HepG2 (cell line): ENCODE measurements around the gene RIMBP2. TPM values are rescaled to one million over a fixed set of nuclear protein-coding genes. Genes with fewer than 3 reads are reported as not detected.

Source experiments
- ATAC-seq: fragments of 200-7000 bp; cut with Tn5 transposase; 3 replicates; pipeline ENCODE4 v1.9.1; 2020; ENCODE audit warnings: mild to moderate bottlenecking, moderate library complexity
- BruUV-seq: library from RNA; stranded (reverse); fragments of 400-500 nt; replicated peaks from 2 replicates; lab custom pipeline; 2021; lab: Mats Ljungman, UMichigan
- CTCF ChIA-PET: fragments of 300-600 bp; formaldehyde crosslinking; extraction: SDS; loops from one replicate; lab custom pipeline; 2021; ENCODE audit warnings: low total read pairs, inconsistent platforms, low intra/inter-chr PET ratio; lab: Yijun Ruan, JAX
- POLR2A ChIA-PET: fragments of 350-600 bp; sonication (Branson Sonifier 250); formaldehyde crosslinking; loops from one replicate; lab custom pipeline; 2020; ENCODE audit warnings: antibody characterized with exemption, inconsistent platforms; lab: Yijun Ruan, JAX
- DNase-seq: peaks from one replicate; pipeline ENCODE4 v3.0.0-alpha.2; 2015; ENCODE audit warnings: low spot score
- FAIRE-seq: peaks from 3 replicates; lab custom pipeline; 2011; peaks lifted over from hg19 to GRCh38; lab: Jason Lieb, UNC
- H2AFZ ChIP-seq: one replicate; pipeline ENCODE4 v1.6.1; 2011; ENCODE audit warnings: low read length, inconsistent platforms
- H3K27ac ChIP-seq: fragments of 300-600 bp; 3 replicates; pipeline ENCODE4 v1.8.0; 2011; ENCODE audit warnings: mixed run types, mild to moderate bottlenecking, mixed read lengths, low read length, inconsistent platforms; ENCODE audit not compliant: insufficient read depth; ENCODE audit errors: extremely low read length
- H3K27me3 ChIP-seq, 2 experiments: fragments of 200-600 bp in 1 of 2; 2 replicates in 1 of 2; 3 replicates in 1 of 2; pipeline versions ENCODE4 v1.6.0 to v1.8.0; 2011; ENCODE audit warnings: low read length in 2 of 2, mild to moderate bottlenecking in 2 of 2, moderate library complexity in 2 of 2, inconsistent platforms in 1 of 2; ENCODE audit not compliant: insufficient read depth in 2 of 2, control insufficient read depth in 1 of 2
- H3K36me3 ChIP-seq, 2 experiments: fragments of 200-600 bp in 1 of 2; replicated peaks in 1 of 2; 2 replicates in 1 of 2; 3 replicates in 1 of 2; pipeline versions ENCODE4 v1.5.1 to v1.8.0; 2011; ENCODE audit warnings: low read length in 2 of 2, inconsistent platforms in 1 of 2; ENCODE audit not compliant: insufficient read depth in 2 of 2, control insufficient read depth in 1 of 2
- H3K4me1 ChIP-seq: 2 replicates; pipeline ENCODE4 v1.5.1; 2012; ENCODE audit warnings: low read length, inconsistent platforms; ENCODE audit not compliant: insufficient read depth
- H3K4me2 ChIP-seq: 2 replicates; pipeline ENCODE4 v1.6.0; 2011; ENCODE audit warnings: low read depth, low read length, inconsistent platforms
- H3K4me3 ChIP-seq, 3 experiments: fragments of 200-600 bp in 1 of 3; sonication (generic), shearing (Covaris generic) in 1 of 3; replicated peaks in 1 of 3; 2 replicates each; pipeline ENCODE4 v1.5.1; 2011 to 2016; ENCODE audit warnings: low read length in 3 of 3, inconsistent platforms in 2 of 3, low read depth in 2 of 3, mild to moderate bottlenecking in 2 of 3, control low read depth in 1 of 3, mixed read lengths in 1 of 3; ENCODE audit not compliant: insufficient read depth in 1 of 3
- H3K79me2 ChIP-seq: one replicate; pipeline ENCODE4 v1.6.1; 2011; ENCODE audit warnings: low read length, inconsistent platforms; ENCODE audit not compliant: insufficient read depth
- H3K9ac ChIP-seq: 2 replicates; pipeline ENCODE4 v1.6.0; 2011; ENCODE audit warnings: mild to moderate bottlenecking, low read depth, low read length, inconsistent platforms; ENCODE audit not compliant: insufficient read depth
- H3K9me3 ChIP-seq: 2 replicates; pipeline ENCODE4 v1.5.1; 2012; ENCODE audit warnings: mild to moderate bottlenecking, low read length
- H4K20me1 ChIP-seq: 2 replicates; pipeline ENCODE4 v1.6.0; 2011; ENCODE audit warnings: inconsistent platforms, mild to moderate bottlenecking, low read length, moderate library complexity; ENCODE audit not compliant: insufficient read depth
- BHLHE40 ChIP-seq: IDR thresholded peaks from 2 replicates; pipeline ENCODE4 v1.6.1; 2011; ENCODE audit warnings: low read length, improper control_type of control experiment
- CC2D1A ChIP-seq: sonication (generic); formaldehyde crosslinking; IDR thresholded peaks from 2 replicates; pipeline ENCODE4 v1.8.1; 2023; ENCODE audit warnings: mild to moderate bottlenecking, missing genetic modification reagents
- KDM1A ChIP-seq: IDR thresholded peaks from 2 replicates; pipeline ENCODE4 v1.6.1; 2016; ENCODE audit warnings: missing compliant biosample characterization
- RORA ChIP-seq: sonication (generic); formaldehyde crosslinking; IDR thresholded peaks from 2 replicates; pipeline ENCODE4 v1.5.0; 2020; ENCODE audit warnings: mild to moderate bottlenecking, missing genetic modification reagents, moderate library complexity
- ZNF383 ChIP-seq: sonication (generic); formaldehyde crosslinking; IDR thresholded peaks from 2 replicates; pipeline ENCODE4 v1.4.0; 2020; ENCODE audit warnings: missing genetic modification reagents, mild to moderate bottlenecking, borderline replicate concordance
- ZNF562 ChIP-seq: sonication (generic); formaldehyde crosslinking; IDR thresholded peaks from 2 replicates; pipeline ENCODE4 v1.8.0; 2022; ENCODE audit warnings: missing genetic modification reagents, borderline replicate concordance
- ZNF563 ChIP-seq: sonication (generic); formaldehyde crosslinking; IDR thresholded peaks from 2 replicates; pipeline ENCODE4 v1.8.0; 2022; ENCODE audit warnings: mild to moderate bottlenecking, moderate library complexity, missing genetic modification reagents
- ZNF567 ChIP-seq: sonication (generic); formaldehyde crosslinking; IDR thresholded peaks from 2 replicates; pipeline ENCODE4 v1.8.1; 2023; ENCODE audit warnings: mild to moderate bottlenecking, missing genetic modification reagents, borderline replicate concordance
- WGBS: methylation state at CpG from one replicate; pipeline ENCODE4 v1.1.6; 2017; ENCODE audit warnings: low lambda C conversion rate; 5-methylcytosine and 5-hydroxymethylcytosine counted together
- in situ Hi-C: cut with HindIII; loops from 2 replicates; pipeline ENCODE4 v1.10.0; 2017; ENCODE audit warnings: low pct_unique_long_range_greater_than_20kb; ENCODE audit not compliant: extremely low pct_ligation_motif_present
- intact Hi-C: fragments of 100-400 bp; cut with micrococcal nuclease; formaldehyde crosslinking; loops from one replicate; pipeline ENCODE4 v1.10.0; 2022; ENCODE audit not compliant: unreplicated experiment
- polyA plus RNA-seq, 8 experiments: library from polyadenylated mRNA; depleted of rRNA in 3 of 8; stranded (reverse) in 7 of 8; unstranded in 1 of 8; fragments of >200 nt; fragmentation: Illumina TruSeq in 4 of 8; extraction: Trizol in 4 of 8; gene quantifications; 2 replicates each; pipeline versions ENCODE4 v1.2.1 to v1.2.3, GENCODE V29; 2011 to 2016; ENCODE audit warnings: low read depth in 4 of 8, missing spikeins in 1 of 8, mixed read lengths in 1 of 8; ENCODE audit not compliant: insufficient read depth in 1 of 8
- total RNA-seq, 5 experiments: library from RNA; depleted of rRNA; stranded (reverse); fragments of >200 nt; fragmentation: Illumina TruSeq; extraction: Trizol; gene quantifications; 2 replicates each; pipeline ENCODE4 v1.2.3, GENCODE V29; 2016; ENCODE audit warnings: low read depth in 1 of 5
- TF ChIP-seq, protein P1 (sequence below): sonication (generic); formaldehyde crosslinking; conservative IDR thresholded peaks from 2 replicates; pipeline ENCODE4 v1.4.0; 2020; ENCODE audit warnings: missing genetic modification reagents
- TF ChIP-seq, protein P2 (sequence below): IDR thresholded peaks from 2 replicates; pipeline ENCODE4 v1.6.1; 2016; ENCODE audit warnings: missing compliant biosample characterization, missing genetic modification reagents, borderline replicate concordance

Gene RIMBP2
- total and polyA plus RNA-seq, 2 of the 13 experiments (the other 11 are each of a cell fraction or from before 2014, with no cell fraction given): 0.03 TPM; not detected in 1

DNA sequence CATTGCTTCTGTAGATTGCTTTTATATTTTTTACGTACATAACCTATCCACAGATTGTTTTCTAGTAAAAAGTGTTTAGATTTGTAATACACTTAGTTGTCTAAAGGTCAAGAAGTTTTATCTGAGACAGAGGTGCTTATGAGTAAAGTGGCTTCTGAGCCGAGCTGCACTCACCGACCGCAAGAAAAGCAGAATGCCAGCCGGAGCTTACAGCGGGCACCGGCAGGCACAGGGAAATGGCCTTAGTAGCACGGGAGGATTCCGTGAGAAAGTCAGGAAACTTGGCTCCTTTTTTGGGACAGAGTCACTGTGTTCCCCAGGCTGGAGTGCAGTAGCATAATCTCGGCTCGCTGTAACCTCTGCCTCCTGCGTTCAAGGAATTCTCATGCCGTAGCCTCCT is 348.6 kb downstream of the RIMBP2 start:
- TF ChIP-seq CC2D1A (no peak), KDM1A (CRISPR knock-in tag) (no peak), ZNF567 (CRISPR knock-in tag) (no peak)
- in situ Hi-C loops: no loop called here
- ATAC-seq (no peak), FAIRE-seq (no peak), DNase-seq (no peak)
- Histone ChIP-seq H3K4me2 (no peak overlapping the region), H3K79me2 (no peaks in the 10 kb centered on the region), H2AFZ (no peak overlapping the region), H3K27me3 (peaks cover 3 to 48% of the 10 kb centered on the region in 2 experiments; a peak in 4 of 5 replicates), H3K4me3 (no peak overlapping the region), H4K20me1 (no peaks in the 10 kb centered on the region), H3K9ac (no peak overlapping the region), H3K27ac (no peak overlapping the region), H3K9me3 (no peaks in the 10 kb centered on the region), H3K36me3 (no peaks in the 10 kb centered on the region), H3K4me1 (no peaks in the 10 kb centered on the region)
- intact Hi-C loops: no loop called here
- BruUV-seq: no TSS peak
- POLR2A ChIA-PET: no interaction called here
- 51% methylated on average over 12 of the region's 13 CpGs for WGBS
- CTCF ChIA-PET: no interaction called here

- H4K20me1 ChIP-seq: no peaks in the 10 kb centered on the region
- no peaks in the 10 kb centered on the region for H3K4me1 ChIP-seq
- intact Hi-C loops (no loop called here), in situ Hi-C loops (no loop called here)
- TF ChIP-seq, protein P1, sequence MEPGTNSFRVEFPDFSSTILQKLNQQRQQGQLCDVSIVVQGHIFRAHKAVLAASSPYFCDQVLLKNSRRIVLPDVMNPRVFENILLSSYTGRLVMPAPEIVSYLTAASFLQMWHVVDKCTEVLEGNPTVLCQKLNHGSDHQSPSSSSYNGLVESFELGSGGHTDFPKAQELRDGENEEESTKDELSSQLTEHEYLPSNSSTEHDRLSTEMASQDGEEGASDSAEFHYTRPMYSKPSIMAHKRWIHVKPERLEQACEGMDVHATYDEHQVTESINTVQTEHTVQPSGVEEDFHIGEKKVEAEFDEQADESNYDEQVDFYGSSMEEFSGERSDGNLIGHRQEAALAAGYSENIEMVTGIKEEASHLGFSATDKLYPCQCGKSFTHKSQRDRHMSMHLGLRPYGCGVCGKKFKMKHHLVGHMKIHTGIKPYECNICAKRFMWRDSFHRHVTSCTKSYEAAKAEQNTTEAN (CRISPR knock-in tag): no peak
- TF ChIP-seq, protein P2, sequence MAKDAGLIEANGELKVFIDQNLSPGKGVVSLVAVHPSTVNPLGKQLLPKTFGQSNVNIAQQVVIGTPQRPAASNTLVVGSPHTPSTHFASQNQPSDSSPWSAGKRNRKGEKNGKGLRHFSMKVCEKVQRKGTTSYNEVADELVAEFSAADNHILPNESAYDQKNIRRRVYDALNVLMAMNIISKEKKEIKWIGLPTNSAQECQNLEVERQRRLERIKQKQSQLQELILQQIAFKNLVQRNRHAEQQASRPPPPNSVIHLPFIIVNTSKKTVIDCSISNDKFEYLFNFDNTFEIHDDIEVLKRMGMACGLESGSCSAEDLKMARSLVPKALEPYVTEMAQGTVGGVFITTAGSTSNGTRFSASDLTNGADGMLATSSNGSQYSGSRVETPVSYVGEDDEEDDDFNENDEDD (CRISPR knock-in tag): no peak
- no peak for TF ChIP-seq BHLHE40
- no peak for TF ChIP-seq ZNF383 (CRISPR knock-in tag)
- no peak for TF ChIP-seq ZNF562 (CRISPR knock-in tag)
- TF ChIP-seq ZNF563 (CRISPR knock-in tag): no peak
- TF ChIP-seq RORA (CRISPR knock-in tag): no peak
- no peak overlapping the region for H2AFZ ChIP-seq
- no peak overlapping the region for H3K9ac ChIP-seq
- H3K4me3 ChIP-seq: no peak overlapping the region
- DNase-seq (no peak), FAIRE-seq (no peak), ATAC-seq (no peak)
- H3K79me2 ChIP-seq: no peaks in the 10 kb centered on the region
- H3K27me3 ChIP-seq: peaks cover 3 to 53% of the 10 kb centered on the region in 2 experiments; a peak in 4 of 5 replicates
- POLR2A ChIA-PET: no interaction called here
- BruUV-seq: no TSS peak
- WGBS: 3% methylated on average over 2 of the region's 2 CpGs
- H3K9me3 ChIP-seq: no peaks in the 10 kb centered on the region
- CTCF ChIA-PET: no interaction called here
- no peaks in the 10 kb centered on the region for H3K36me3 ChIP-seq
- no peak overlapping the region for H3K4me2 ChIP-seq
- H3K27ac ChIP-seq: no peak overlapping the region
Observed at GRCh38 chr12:130367003-130367402, 349.1 kb downstream of the RIMBP2 start.
